ENCODE data around the gene SMURF2. TPM values are rescaled to one million over a fixed set of nuclear protein-coding genes. Genes with fewer than 3 reads are reported as not detected.

The SMURF2 gene
- total RNA-seq, 1 donor from 2014 or later: 126 TPM

- Mint-ChIP-seq H3K27ac (ENCODE audit: unreplicated experiment) (peak overlapping the region; percentile 23), H3K36me3 (ENCODE audit: low read depth, unreplicated experiment) (peaks cover 18% of the 10 kb centered on the region), H3K4me1 (ENCODE audit: low read depth, unreplicated experiment) (peaks cover 59% of the 10 kb centered on the region), H3K27me3 (ENCODE audit: low read depth, unreplicated experiment) (no peaks in the 10 kb centered on the region), H3K9me3 (ENCODE audit: unreplicated experiment) (no peaks in the 10 kb centered on the region), H3K4me3 (ENCODE audit: unreplicated experiment) (no peak overlapping the region)
- H3K36me3 ChIP-seq (ENCODE audit: insufficient read depth, low read length): peaks cover 2% of the 10 kb centered on the region
- no peak for TF ChIP-seq EZH2 (IDR thresholded peaks at IDR 0.05; ENCODE audit: insufficient read depth, low read length)
- TF ChIP-seq CTCF (IDR thresholded peaks at IDR 0.05; ENCODE audit: insufficient read depth, low read depth, low read length): no peak
- H3K9me3 ChIP-seq (ENCODE audit: insufficient read depth, low read depth, low read length): no peaks in the 10 kb centered on the region
- FAIRE-seq: no peak
- peaks cover 26% of the 10 kb centered on the region for H3K4me1 ChIP-seq (ENCODE audit: insufficient read depth, low read length)
- peaks cover 100% of the 10 kb centered on the region for H3K79me2 ChIP-seq (ENCODE audit: insufficient read depth, low read length)
- peaks cover 86% of the 10 kb centered on the region for H4K20me1 ChIP-seq (ENCODE audit: insufficient read depth, low read length)
- no peak overlapping the region for H3K4me2 ChIP-seq (ENCODE audit: low read length)
- H2AFZ ChIP-seq (ENCODE audit: low read depth, low read length): no peak overlapping the region
- no peaks in the 10 kb centered on the region for H3K27me3 ChIP-seq (ENCODE audit: insufficient read depth, low read length)
- peak; percentile 25 for DNase-seq (ENCODE audit: low read depth)
- peak overlapping the region; percentile 7 for H3K27ac ChIP-seq (ENCODE audit: low read depth, low read length)
- peak overlapping the region; percentile 6 for H3K9ac ChIP-seq (ENCODE audit: low read length)
- no peak overlapping the region for H3K4me3 ChIP-seq (ENCODE audit: insufficient read depth, low read depth, low read length)
Observed at GRCh38 chr17:64632606-64633005, 29.5 kb downstream of the SMURF2 start.

- Histone ChIP-seq H3K27me3 (ENCODE audit: insufficient read depth, low read length) (no peaks in the 10 kb centered on the region), H3K36me3 (ENCODE audit: insufficient read depth, low read length) (peaks cover 3% of the 10 kb centered on the region), H3K4me3 (ENCODE audit: insufficient read depth, low read depth, low read length) (no peak overlapping the region), H2AFZ (ENCODE audit: low read depth, low read length) (no peak overlapping the region), H3K4me2 (ENCODE audit: low read length) (no peak overlapping the region), H3K9me3 (ENCODE audit: insufficient read depth, low read depth, low read length) (no peaks in the 10 kb centered on the region), H3K9ac (ENCODE audit: low read length) (peak overlapping the region; percentile 6), H3K4me1 (ENCODE audit: insufficient read depth, low read length) (peaks cover 26% of the 10 kb centered on the region), H3K27ac (ENCODE audit: low read depth, low read length) (peak overlapping the region; percentile 7), H4K20me1 (ENCODE audit: insufficient read depth, low read length) (peaks cover 86% of the 10 kb centered on the region), H3K79me2 (ENCODE audit: insufficient read depth, low read length) (peaks cover 100% of the 10 kb centered on the region)
- no peak for TF ChIP-seq CTCF (IDR thresholded peaks at IDR 0.05; ENCODE audit: insufficient read depth, low read depth, low read length)
- no peak for TF ChIP-seq EZH2 (IDR thresholded peaks at IDR 0.05; ENCODE audit: insufficient read depth, low read length)
- no peak for FAIRE-seq
- peaks cover 20% of the 10 kb centered on the region for H3K36me3 Mint-ChIP-seq (ENCODE audit: low read depth, unreplicated experiment)
- H3K4me1 Mint-ChIP-seq (ENCODE audit: low read depth, unreplicated experiment): peaks cover 60% of the 10 kb centered on the region
- no peaks in the 10 kb centered on the region for H3K9me3 Mint-ChIP-seq (ENCODE audit: unreplicated experiment)
- H3K27ac Mint-ChIP-seq (ENCODE audit: unreplicated experiment): peak overlapping the region; percentile 23
- DNase-seq (ENCODE audit: low read depth): no peak
- no peak overlapping the region for H3K4me3 Mint-ChIP-seq (ENCODE audit: unreplicated experiment)
- H3K27me3 Mint-ChIP-seq (ENCODE audit: low read depth, unreplicated experiment): no peaks in the 10 kb centered on the region
Observed at GRCh38 chr17:64632194-64632593, 29.9 kb downstream of the SMURF2 start.

- Mint-ChIP-seq H3K27ac (ENCODE audit: unreplicated experiment) (no peak overlapping the region), H3K9me3 (ENCODE audit: unreplicated experiment) (no peaks in the 10 kb centered on the region), H3K36me3 (ENCODE audit: low read depth, unreplicated experiment) (peaks cover 15% of the 10 kb centered on the region), H3K27me3 (ENCODE audit: low read depth, unreplicated experiment) (no peaks in the 10 kb centered on the region), H3K4me3 (ENCODE audit: unreplicated experiment) (no peak overlapping the region), H3K4me1 (ENCODE audit: low read depth, unreplicated experiment) (peaks cover 59% of the 10 kb centered on the region)
- H3K27me3 ChIP-seq (ENCODE audit: insufficient read depth, low read length): no peaks in the 10 kb centered on the region
- no peak overlapping the region for H3K4me2 ChIP-seq (ENCODE audit: low read length)
- TF ChIP-seq CTCF (IDR thresholded peaks at IDR 0.05; ENCODE audit: insufficient read depth, low read depth, low read length) (no peak), EZH2 (IDR thresholded peaks at IDR 0.05; ENCODE audit: insufficient read depth, low read length) (no peak)
- peaks cover 100% of the 10 kb centered on the region for H3K79me2 ChIP-seq (ENCODE audit: insufficient read depth, low read length)
- H3K4me1 ChIP-seq (ENCODE audit: insufficient read depth, low read length): peaks cover 24% of the 10 kb centered on the region
- H3K27ac ChIP-seq (ENCODE audit: low read depth, low read length): no peak overlapping the region
- H3K4me3 ChIP-seq (ENCODE audit: insufficient read depth, low read depth, low read length): no peak overlapping the region
- FAIRE-seq (no peak), DNase-seq (ENCODE audit: low read depth) (no peak)
- no peaks in the 10 kb centered on the region for H3K9me3 ChIP-seq (ENCODE audit: insufficient read depth, low read depth, low read length)
- H3K9ac ChIP-seq (ENCODE audit: low read length): no peak overlapping the region
- peaks cover 93% of the 10 kb centered on the region for H4K20me1 ChIP-seq (ENCODE audit: insufficient read depth, low read length)
- peaks cover 3% of the 10 kb centered on the region for H3K36me3 ChIP-seq (ENCODE audit: insufficient read depth, low read length)
- H2AFZ ChIP-seq (ENCODE audit: low read depth, low read length): no peak overlapping the region
Observed at GRCh38 chr17:64630309-64631223, 31.5 kb downstream of the SMURF2 start.

All from astrocyte (in vitro differentiated cells and primary cell).